GM12801 (cell line): ENCODE measurements around the gene CNGA3.

ENCODE experiments used
- TF ChIP-seq, protein P1 (sequence below): IDR thresholded peaks from one replicate; pipeline ENCODE4 v1.5.1; 2011; ENCODE audit warnings: control low read depth; ENCODE audit not compliant: insufficient read length; ENCODE audit errors: extremely low read depth

CNGA3 gene

DNA sequence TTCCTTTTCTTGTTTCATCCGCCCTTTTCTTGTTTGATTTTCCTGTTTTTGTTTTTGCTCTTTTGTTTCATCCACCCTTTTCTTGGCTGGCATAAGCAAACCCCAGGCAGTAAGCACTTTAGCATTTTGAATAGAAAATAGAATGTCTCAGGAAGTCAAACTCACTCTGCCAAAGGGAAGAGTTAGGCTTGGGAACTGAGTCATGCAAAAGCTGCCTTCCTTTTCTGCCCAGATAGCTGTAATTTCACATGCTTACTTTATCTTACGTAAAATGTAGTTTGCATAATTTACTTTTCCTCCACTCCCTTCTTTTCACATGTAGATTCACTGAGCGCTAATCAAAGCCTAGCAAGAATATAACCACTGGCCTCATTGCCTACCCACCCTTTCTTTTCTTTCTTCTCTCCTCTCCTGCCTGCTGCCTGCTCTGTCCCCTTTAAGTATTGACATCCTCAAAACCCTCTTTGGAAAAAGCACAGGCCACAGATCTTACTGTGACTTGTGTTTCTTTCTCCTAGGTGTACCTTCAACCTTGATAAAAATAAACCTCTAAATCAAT is 48.4 kb downstream of the CNGA3 start:
- TF ChIP-seq, protein P1, sequence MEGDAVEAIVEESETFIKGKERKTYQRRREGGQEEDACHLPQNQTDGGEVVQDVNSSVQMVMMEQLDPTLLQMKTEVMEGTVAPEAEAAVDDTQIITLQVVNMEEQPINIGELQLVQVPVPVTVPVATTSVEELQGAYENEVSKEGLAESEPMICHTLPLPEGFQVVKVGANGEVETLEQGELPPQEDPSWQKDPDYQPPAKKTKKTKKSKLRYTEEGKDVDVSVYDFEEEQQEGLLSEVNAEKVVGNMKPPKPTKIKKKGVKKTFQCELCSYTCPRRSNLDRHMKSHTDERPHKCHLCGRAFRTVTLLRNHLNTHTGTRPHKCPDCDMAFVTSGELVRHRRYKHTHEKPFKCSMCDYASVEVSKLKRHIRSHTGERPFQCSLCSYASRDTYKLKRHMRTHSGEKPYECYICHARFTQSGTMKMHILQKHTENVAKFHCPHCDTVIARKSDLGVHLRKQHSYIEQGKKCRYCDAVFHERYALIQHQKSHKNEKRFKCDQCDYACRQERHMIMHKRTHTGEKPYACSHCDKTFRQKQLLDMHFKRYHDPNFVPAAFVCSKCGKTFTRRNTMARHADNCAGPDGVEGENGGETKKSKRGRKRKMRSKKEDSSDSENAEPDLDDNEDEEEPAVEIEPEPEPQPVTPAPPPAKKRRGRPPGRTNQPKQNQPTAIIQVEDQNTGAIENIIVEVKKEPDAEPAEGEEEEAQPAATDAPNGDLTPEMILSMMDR = no peak

GRCh38 chr2:98395977-98396376 is 49.7 kb downstream of the CNGA3 start:
- TF ChIP-seq, protein P1 = no peak

DNA sequence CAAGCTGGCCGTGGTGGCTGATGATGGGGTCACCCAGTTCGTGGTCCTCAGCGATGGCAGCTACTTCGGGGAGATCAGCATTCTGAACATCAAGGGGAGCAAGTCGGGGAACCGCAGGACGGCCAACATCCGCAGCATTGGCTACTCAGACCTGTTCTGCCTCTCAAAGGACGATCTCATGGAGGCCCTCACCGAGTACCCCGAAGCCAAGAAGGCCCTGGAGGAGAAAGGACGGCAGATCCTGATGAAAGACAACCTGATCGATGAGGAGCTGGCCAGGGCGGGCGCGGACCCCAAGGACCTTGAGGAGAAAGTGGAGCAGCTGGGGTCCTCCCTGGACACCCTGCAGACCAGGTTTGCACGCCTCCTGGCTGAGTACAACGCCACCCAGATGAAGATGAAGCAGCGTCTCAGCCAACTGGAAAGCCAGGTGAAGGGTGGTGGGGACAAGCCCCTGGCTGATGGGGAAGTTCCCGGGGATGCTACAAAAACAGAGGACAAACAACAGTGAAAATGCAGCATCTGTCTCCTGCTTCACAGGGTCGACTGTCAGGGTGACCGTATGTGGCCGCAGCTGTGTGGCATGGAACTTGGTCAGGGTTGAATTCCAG is 50.6 kb downstream of the CNGA3 start:
- TF ChIP-seq, protein P1 = no peak

DNA sequence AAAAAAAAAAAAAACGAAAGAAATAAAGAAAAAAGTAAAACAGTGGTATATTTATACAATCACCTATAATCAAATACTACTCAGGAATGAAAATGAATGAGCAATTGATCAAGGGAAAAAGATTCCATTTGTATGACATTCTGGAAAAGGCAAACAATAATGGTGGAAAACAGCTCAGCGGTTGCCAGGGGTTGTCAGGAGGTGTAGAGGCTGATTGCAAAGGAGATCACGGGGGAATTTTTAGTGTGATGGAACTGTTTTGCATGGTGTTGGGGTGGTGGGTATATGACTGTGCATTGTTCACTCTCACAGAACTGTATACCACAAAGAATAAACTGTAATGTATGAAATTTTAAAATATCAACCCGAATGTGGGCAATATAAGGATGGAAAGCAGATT is 52.9 kb downstream of the CNGA3 start:
- TF ChIP-seq, protein P1 = no peak

DNA sequence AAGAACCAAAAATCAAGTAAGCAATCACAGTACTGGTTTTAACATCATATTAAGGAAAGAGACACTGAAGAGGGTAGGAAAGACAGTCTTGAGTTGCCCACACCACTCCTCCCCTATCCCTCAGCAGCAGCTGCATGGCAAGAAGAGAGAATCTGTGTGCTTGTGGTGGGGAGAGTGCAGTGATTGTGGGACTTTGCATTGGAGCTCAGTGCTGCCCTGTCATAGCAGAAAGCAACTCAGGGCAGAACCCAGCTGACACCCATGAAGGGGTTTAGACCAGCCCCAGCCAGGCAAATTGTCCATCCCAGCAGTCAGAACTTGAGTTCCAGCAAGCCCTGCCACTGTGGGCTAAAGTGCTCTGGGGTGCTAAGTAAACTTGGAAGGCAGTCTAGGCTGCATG is 57.6 kb downstream of the CNGA3 start:
- TF ChIP-seq, protein P1 = no peak

GRCh38 chr2:98404556-98405250 is 58.4 kb downstream of the CNGA3 start:
- TF ChIP-seq, protein P1 = no peak

DNA sequence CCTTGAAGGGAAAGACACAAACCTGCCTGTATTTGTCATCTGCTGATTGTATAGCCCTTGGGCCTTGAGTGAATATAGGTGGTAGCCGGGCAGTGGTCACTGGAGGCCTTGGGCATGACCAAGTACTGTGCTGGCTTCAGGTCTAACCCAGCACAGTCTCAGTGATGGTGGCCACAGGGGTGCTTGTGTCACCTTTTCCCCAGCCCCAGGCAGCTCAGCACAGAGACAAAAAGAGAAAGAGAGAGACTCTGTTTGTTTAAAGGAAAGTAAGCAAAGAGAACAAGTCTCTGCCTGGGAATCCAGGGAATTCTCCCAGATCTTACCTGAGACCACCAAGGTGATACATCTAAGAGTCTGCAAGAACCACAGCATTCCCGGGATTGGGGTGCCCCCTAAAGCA is 59.0 kb downstream of the CNGA3 start:
- TF ChIP-seq, protein P1 = no peak
